ENCODE data around the gene KRTAP5-10.
"Not testable (repeated sequence)": the region's sequence is repeated elsewhere in the genome, so short reads cannot be mapped to it uniquely, and the experiment has no call there.

- TF ChIP-seq, protein P1, sequence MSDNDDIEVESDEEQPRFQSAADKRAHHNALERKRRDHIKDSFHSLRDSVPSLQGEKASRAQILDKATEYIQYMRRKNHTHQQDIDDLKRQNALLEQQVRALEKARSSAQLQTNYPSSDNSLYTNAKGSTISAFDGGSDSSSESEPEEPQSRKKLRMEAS (IDR thresholded peaks at IDR 0.05; ENCODE audit: insufficient read depth, insufficient read length) = not testable (repeated sequence)
- TF ChIP-seq POLR2A (IDR thresholded peaks at IDR 0.05; ENCODE audit: low read depth, low read length) = not testable (repeated sequence)
Observed at GRCh38 chr11:71588822-71589545, 23.6 kb downstream of the KRTAP5-10 start.
